ENCODE measurements around the gene C1orf87.

The C1orf87 gene

DNA sequence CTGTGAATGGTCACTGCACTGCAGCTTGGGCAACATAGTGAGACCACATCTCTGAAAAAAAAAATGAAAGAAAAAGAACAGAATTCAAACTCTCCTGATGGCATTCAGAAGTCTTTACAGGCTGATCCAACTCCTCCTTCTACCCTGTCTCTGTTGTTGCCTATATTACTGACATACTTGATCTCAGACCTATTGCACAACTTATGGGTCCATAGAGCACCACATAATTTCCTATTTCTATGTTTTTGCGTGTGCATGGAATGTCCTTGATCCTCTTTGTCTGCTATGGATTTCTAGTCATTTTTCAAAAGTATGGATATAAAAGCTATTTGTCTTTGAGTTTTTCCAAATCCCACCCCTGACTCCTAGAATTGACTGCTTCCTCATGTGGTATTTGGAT lies 124.6 kb downstream of the C1orf87 start:
- H3K4me3 ChIP-seq (ENCODE audit: low read depth, low read length): no peak overlapping the region
- TF ChIP-seq, protein P1, sequence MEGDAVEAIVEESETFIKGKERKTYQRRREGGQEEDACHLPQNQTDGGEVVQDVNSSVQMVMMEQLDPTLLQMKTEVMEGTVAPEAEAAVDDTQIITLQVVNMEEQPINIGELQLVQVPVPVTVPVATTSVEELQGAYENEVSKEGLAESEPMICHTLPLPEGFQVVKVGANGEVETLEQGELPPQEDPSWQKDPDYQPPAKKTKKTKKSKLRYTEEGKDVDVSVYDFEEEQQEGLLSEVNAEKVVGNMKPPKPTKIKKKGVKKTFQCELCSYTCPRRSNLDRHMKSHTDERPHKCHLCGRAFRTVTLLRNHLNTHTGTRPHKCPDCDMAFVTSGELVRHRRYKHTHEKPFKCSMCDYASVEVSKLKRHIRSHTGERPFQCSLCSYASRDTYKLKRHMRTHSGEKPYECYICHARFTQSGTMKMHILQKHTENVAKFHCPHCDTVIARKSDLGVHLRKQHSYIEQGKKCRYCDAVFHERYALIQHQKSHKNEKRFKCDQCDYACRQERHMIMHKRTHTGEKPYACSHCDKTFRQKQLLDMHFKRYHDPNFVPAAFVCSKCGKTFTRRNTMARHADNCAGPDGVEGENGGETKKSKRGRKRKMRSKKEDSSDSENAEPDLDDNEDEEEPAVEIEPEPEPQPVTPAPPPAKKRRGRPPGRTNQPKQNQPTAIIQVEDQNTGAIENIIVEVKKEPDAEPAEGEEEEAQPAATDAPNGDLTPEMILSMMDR (IDR thresholded peaks at IDR 0.05; ENCODE audit: low read depth, low read length): no peak

DNA sequence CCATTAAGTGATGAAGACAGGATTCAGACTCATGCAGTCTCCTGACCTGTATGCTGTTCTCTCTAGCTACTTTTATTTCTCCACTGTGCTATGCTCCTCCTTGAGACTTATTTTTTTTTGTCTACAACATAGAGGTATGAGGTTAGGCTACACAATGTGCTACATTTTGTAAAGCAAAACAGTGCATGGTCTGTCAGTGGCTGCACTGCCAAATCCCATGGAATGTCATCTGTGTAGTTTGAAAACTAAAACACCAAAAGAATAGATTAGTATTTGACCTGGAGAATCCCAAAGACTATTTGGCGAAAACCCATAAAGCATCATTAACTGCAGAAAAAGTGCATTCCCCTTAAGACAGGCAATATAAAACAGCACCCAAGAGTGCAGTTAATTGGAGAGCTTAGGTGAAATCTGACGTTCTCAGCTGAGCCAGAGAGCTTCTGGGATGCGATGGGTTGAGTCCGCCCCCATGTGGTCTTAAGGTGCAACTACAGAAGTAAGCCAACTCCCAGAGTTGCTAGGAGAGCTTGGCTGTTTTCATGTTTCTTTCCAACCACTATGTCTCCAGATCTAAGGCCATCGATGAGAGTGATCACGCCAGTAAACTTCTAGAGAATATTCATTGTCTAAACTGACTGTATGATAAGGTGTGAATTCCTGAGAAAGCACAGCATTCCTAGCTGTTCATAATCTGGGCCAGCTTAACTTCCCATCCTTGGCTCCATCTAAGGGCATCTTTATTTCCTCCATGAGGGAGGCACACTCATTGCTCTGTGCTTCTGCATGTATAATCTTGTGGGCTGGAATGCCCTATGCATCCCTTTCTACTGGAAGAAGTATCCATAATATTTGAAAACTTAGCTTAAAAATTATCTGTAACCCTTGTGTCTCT lies 126.3 kb downstream of the C1orf87 start:
- no peak overlapping the region for H3K4me3 ChIP-seq (ENCODE audit: low read depth, low read length)
- TF ChIP-seq, protein P1 (IDR thresholded peaks at IDR 0.05; ENCODE audit: low read depth, low read length): peak; percentile 89

DNA sequence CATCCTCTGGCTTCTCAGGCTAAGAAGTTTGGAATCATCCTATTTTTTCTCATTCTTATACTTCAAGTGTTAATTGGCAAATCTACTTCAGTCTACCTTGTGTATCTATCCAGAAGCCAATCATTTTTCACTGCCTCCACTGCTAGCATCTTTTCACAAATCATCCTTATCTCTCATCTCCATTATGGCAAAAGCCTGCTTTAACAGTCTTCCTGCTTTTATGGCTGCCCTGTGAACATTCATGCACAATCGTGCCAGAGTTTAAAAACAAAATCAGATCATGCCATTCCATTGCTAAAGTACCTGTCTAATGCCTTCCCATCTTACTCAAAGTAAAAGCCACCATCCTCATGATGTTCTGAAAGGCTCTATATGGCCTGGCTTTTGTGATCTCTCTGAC lies 127.8 kb downstream of the C1orf87 start:
- H3K4me3 ChIP-seq (ENCODE audit: low read depth, low read length): no peak overlapping the region
- TF ChIP-seq, protein P1 (IDR thresholded peaks at IDR 0.05; ENCODE audit: low read depth, low read length): no peak
